Uterus (tissue), 4 donors: ENCODE measurements around the gene LCTL. TPM values are rescaled to one million over a fixed set of nuclear protein-coding genes. Genes with fewer than 3 reads are reported as not detected.

Source experiments
- DNase-seq, 2 donors: peaks; one replicate each; pipeline ENCODE4 v3.0.0-alpha.2; 2019 to 2020
- H3K27ac ChIP-seq, 2 donors: fragments of 200-600 bp; sonication (generic); 1 replicate in 1 of 2; 2 replicates in 1 of 2; pipeline ENCODE4 v1.5.1; 2016 to 2018
- H3K27me3 ChIP-seq, 2 donors: fragments of 200-600 bp; sonication (generic); one replicate each; pipeline ENCODE4 v1.5.1; 2018 to 2019; ENCODE audit warnings: control low read depth in 1 of 2
- H3K36me3 ChIP-seq, 2 donors: fragments of 200-600 bp; sonication (generic); one replicate each; pipeline ENCODE4 v1.5.1; 2019; ENCODE audit warnings: control low read depth in 1 of 2
- H3K4me1 ChIP-seq, 2 donors: fragments of 200-600 bp; sonication (generic); one replicate each; pipeline ENCODE4 v1.5.1; 2018 to 2019; ENCODE audit warnings: control low read depth in 1 of 2
- H3K4me3 ChIP-seq, 2 donors: fragments of 200-600 bp; sonication (generic); 1 replicate in 1 of 2; 2 replicates in 1 of 2; pipeline ENCODE4 v1.5.1; 2018 to 2019; ENCODE audit warnings: mild to moderate bottlenecking in 1 of 2
- H3K9me3 ChIP-seq, 2 donors: fragments of 200-600 bp; sonication (generic); one replicate each; pipeline ENCODE4 v1.5.1; 2019; ENCODE audit warnings: control low read depth in 1 of 2
- POLR2A ChIP-seq, 2 donors: fragments of 450-650 bp; IDR thresholded peaks; one replicate each; pipeline ENCODE4 v1.6.1; 2016; ENCODE audit warnings: antibody characterized with exemption in 2 of 2, mild to moderate bottlenecking in 1 of 2, moderate library complexity in 1 of 2
- intact Hi-C: fragments of 100-400 bp; cut with DNase I; formaldehyde crosslinking; loops from one replicate; pipeline ENCODE4 v1.15.1; 2023; ENCODE audit warnings: low total_unique reads
- total RNA-seq, 4 donors: library from RNA; depleted of rRNA in 3 of 4; stranded (reverse); fragments of >200 nt in 3 of 4; gene quantifications; one replicate each; pipeline versions ENCODE4 v1.1.0 to v1.2.4, GENCODE V29; 2014 to 2023
- TF ChIP-seq, protein P1 (sequence below), 4 experiments: fragments of 200-600 bp in 2 of 4; fragments of 450-650 bp in 2 of 4; sonication (generic) in 2 of 4; IDR thresholded peaks; one replicate each; pipeline ENCODE4 v1.5.1; 2016 to 2019; ENCODE audit warnings: antibody characterized with exemption in 4 of 4, mild to moderate bottlenecking in 2 of 4, moderate library complexity in 1 of 4
- donor health status: DM: yes; HTN: yes; CAD: no.

Gene LCTL
- total RNA-seq, 4 donors from 2014 or later: not detected

GRCh38 chr15:66611257-66612053 is 45.7 kb upstream of the LCTL start:
- Histone ChIP-seq H3K36me3 (no peaks in the 10 kb centered on the region), H3K4me3 (no peak overlapping the region), H3K27ac (no peak overlapping the region), H3K27me3 (no peaks in the 10 kb centered on the region), H3K4me1 (no peaks in the 10 kb centered on the region), H3K9me3 (no peaks in the 10 kb centered on the region)
- no peak for TF ChIP-seq POLR2A (IDR thresholded peaks at IDR 0.05)
- TF ChIP-seq, protein P1, sequence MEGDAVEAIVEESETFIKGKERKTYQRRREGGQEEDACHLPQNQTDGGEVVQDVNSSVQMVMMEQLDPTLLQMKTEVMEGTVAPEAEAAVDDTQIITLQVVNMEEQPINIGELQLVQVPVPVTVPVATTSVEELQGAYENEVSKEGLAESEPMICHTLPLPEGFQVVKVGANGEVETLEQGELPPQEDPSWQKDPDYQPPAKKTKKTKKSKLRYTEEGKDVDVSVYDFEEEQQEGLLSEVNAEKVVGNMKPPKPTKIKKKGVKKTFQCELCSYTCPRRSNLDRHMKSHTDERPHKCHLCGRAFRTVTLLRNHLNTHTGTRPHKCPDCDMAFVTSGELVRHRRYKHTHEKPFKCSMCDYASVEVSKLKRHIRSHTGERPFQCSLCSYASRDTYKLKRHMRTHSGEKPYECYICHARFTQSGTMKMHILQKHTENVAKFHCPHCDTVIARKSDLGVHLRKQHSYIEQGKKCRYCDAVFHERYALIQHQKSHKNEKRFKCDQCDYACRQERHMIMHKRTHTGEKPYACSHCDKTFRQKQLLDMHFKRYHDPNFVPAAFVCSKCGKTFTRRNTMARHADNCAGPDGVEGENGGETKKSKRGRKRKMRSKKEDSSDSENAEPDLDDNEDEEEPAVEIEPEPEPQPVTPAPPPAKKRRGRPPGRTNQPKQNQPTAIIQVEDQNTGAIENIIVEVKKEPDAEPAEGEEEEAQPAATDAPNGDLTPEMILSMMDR (IDR thresholded peaks at IDR 0.05): no peak
- DNase-seq: no peak
- intact Hi-C loops: no loop called here

DNA sequence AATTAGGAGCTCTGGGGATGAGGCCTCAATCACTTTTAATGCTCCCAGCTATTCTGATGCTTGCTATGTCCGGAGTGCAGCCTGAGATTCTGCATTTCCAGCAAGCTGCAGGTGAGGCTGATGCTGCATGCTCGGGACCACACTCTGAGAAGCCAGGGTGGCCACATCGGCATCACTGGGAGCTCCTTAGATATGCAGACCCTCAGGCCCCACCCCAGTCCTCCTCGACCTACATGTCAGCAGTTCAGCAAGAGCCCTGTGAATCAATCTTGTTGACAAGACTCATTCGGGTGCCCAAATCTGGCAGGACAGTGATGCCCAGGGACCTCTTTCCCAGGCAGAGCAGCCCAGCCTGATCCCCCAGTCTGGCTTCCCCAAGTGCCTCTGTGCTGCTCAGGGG is 44.1 kb upstream of the LCTL start:
- intact Hi-C loops: no loop called here
- DNase-seq: no peak
- no peaks in the 10 kb centered on the region for H3K27me3 ChIP-seq
- H3K4me3 ChIP-seq: no peak overlapping the region
- H3K9me3 ChIP-seq: no peaks in the 10 kb centered on the region
- H3K4me1 ChIP-seq: no peaks in the 10 kb centered on the region
- TF ChIP-seq POLR2A (IDR thresholded peaks at IDR 0.05): no peak
- TF ChIP-seq, protein P1 (IDR thresholded peaks at IDR 0.05): no peak
- H3K27ac ChIP-seq: no peak overlapping the region
- no peaks in the 10 kb centered on the region for H3K36me3 ChIP-seq

- intact Hi-C loops: no loop called here
- TF ChIP-seq POLR2A (IDR thresholded peaks at IDR 0.05): no peak
- TF ChIP-seq, protein P1 (IDR thresholded peaks at IDR 0.05): no peak
- no peaks in the 10 kb centered on the region for H3K27me3 ChIP-seq
- H3K36me3 ChIP-seq: no peaks in the 10 kb centered on the region
- no peak overlapping the region for H3K4me3 ChIP-seq
- no peaks in the 10 kb centered on the region for H3K4me1 ChIP-seq
- H3K9me3 ChIP-seq: no peaks in the 10 kb centered on the region
- H3K27ac ChIP-seq: no peak overlapping the region
- no peak for DNase-seq
Observed at GRCh38 chr15:66608881-66609280, 43.1 kb upstream of the LCTL start.

DNA sequence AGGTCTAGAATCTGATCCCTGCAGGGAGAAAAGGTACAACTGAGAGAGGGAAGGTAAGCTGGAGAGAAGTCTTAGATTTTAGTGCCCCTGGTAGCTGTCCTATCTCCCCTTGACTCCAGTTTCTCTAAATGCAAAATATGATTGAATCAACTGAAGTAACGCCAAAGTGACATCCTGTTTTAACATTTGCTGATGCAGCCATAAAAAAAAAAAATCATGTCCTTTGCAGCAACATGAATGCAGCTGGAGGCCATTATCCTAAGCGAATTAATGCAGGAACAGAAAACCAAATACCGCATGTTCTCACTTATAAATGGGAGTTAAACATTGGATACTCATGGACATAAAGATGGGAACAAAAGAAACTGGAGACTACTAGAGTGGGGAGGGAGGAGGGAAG is 42.4 kb upstream of the LCTL start:
- no peaks in the 10 kb centered on the region for H3K4me1 ChIP-seq
- no peaks in the 10 kb centered on the region for H3K9me3 ChIP-seq
- H3K36me3 ChIP-seq: no peaks in the 10 kb centered on the region
- intact Hi-C loops: no loop called here
- DNase-seq: no peak
- H3K27me3 ChIP-seq: no peaks in the 10 kb centered on the region
- H3K4me3 ChIP-seq: no peak overlapping the region
- TF ChIP-seq POLR2A (IDR thresholded peaks at IDR 0.05): no peak
- TF ChIP-seq, protein P1 (IDR thresholded peaks at IDR 0.05): no peak
- no peak overlapping the region for H3K27ac ChIP-seq

GRCh38 chr15:66603301-66604179 is 37.7 kb upstream of the LCTL start:
- H3K27me3 ChIP-seq: no peaks in the 10 kb centered on the region
- H3K9me3 ChIP-seq: no peaks in the 10 kb centered on the region
- intact Hi-C loops: no loop called here
- DNase-seq: peak; percentile 34 to 37
- H3K27ac ChIP-seq: no peak overlapping the region
- no peaks in the 10 kb centered on the region for H3K36me3 ChIP-seq
- no peak overlapping the region for H3K4me3 ChIP-seq
- TF ChIP-seq POLR2A (IDR thresholded peaks at IDR 0.05): no peak
- TF ChIP-seq, protein P1 (IDR thresholded peaks at IDR 0.05): peak; percentile 57 to 71 (median 68)
- H3K4me1 ChIP-seq: no peaks in the 10 kb centered on the region
